Lung microvascular endothelial cell (primary cell): ENCODE results near the gene CRAMP1. TPM values are rescaled to one million over a fixed set of nuclear protein-coding genes. Genes with fewer than 3 reads are reported as not detected.
A peak's percentile ranks its signal among the peaks of the same experiment; 100 is the strongest.
"Not testable (repeated sequence)": the region's sequence is repeated elsewhere in the genome, so short reads cannot be mapped to it uniquely, and the experiment has no call there.

Experiments
- DNase-seq, 2 donors: peaks; one replicate each; pipeline versions ENCODE4 v3.0.0 to v3.0.0-alpha.2; 2010; ENCODE audit warnings: low read depth in 2 of 2
- total RNA-seq: library from RNA; depleted of rRNA; stranded (reverse); fragments of >200 nt; gene quantifications from 2 replicates; pipeline ENCODE4 v1.2.1, GENCODE V29; 2014

The CRAMP1 gene
- total RNA-seq, 1 donor from 2014 or later, result 9.5 TPM

DNA sequence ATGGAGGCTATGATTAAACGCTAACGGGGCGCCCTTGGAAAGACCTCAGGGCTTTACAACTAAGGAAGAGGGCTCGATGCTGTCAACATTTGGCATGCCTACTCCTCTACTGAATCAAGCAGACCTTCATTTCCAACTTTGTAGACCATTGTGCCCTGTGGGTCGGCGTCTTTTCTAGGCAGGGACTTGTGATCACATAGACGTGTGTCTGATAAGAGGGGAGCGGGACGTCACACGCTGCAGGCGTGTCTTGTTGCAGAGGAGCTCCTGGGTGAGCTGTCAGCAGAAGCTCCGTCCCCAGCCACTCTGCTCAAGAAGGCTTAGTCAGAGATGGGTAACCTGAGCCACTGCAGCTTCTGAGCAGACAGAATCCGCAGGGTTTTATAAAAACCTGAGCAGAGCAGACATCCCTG lies 96.6 kb downstream of the CRAMP1 start:
- no peak for DNase-seq

DNA sequence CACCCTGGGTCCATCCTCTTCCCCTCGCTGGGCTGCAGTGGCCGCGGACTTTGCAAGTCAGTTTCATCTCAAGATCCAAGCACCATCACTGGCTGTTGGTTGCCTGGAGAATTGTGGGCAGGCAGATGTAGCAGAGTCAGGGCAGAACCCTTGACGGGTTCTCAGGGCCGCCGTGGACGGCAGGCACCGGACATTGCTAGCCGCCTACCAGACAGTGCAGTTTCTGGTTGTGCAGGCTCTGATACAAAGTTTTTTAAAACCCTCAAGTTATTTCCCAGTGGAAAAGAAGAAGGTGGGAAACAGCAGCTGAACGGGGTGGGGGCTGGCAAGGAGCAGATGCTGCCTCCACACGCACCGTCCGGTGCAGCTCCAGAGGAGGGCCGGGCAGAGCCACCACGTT lies 97.2 kb downstream of the CRAMP1 start:
- no peak for DNase-seq

DNA sequence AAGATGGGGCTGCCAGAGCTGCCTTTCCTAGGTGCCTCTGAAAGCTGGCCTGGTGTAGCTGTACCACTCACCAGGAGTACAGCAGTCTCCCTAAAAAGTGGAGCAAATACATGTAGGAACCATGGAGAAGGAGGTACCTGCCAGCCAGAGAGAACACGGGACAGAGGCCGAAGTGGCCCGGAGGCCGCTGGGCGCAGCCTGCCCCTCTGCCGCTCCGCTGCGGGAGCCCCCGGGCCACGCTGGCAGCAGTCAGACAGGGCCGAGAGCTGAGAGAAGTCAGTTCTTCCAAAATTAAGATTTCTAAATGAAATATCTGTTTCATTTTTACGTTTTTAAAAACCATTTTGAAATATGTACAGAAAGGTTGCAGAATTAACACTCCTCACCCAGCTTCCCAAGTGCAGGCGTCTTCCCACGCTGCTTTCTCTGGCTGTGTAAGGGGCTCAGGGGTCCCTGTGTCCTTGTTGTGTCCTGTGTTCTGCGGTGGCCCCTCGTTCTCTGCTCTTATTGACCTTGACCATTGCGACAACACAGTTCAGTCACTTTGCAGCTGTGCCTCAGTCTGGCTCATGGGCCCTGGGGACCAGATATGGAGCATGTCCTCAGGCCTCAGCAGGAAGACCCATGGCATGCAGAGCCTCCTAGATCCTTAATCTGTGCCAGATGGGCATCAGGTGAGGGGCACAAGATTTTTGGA lies 98.8 kb downstream of the CRAMP1 start:
- DNase-seq, result no peak

DNA sequence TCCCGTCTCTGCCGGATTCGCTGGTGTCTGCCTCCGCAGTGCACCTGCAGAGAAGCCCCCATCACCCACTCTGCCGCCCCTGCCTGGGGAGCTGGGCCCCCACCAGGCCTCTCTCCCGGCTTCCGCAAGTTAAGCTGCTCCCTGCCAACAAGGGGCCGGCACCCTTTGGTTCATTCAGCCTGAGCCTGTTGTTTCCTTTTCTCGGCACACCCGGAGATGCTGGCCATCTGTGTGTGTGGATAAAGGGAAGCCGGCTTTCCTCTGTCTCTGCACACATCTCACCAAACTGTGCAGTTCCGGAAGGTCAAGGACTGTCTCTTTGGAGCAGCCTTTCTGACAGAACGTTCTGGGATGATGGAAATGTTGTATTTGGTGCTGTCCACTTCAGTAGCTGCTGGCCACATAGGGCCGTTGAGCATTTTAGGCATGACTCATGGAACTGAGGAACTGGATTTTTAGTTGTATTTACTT lies 100.7 kb downstream of the CRAMP1 start:
- peak; percentile 59 to 69 for DNase-seq

DNA sequence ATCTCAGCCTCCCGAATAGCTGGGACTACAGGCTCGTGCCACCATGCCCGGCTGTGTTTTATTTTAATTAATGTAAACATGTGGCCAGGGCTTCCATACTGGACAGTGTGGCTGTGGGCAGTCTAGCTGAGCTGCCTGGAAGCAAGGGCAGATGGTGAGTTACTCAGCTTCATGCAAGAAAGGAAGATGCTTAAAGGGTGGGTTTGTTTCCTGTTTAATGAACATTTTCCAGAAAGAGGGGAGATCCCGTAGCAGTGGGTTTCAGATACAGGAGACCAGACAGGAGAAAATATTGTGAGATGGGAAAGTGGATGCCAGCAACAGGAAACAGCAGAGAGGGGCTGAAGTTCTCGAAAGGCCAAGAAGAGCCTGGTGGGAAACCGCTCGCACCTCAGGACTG lies 101.2 kb downstream of the CRAMP1 start:
- DNase-seq, result no peak

DNA sequence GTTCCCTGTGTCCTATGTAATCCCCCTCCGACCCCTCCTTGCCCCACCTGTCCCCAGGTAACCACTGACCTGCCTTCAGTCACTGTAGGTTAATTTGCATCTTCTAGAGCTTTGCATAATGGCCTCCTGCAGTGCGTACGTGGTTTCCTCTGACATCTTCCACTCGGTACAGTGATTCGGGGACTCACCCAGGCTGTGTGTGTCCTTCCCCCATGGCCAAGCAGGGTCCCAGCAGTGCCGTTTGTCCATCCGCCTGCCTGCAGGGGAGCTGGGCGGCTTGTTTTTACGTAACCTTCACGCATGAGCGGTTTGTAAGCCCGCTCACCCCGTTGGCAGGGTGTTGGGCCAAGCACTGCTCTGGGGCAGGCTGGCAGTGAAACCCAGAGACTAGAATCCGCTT lies 101.8 kb downstream of the CRAMP1 start:
- no peak for DNase-seq

DNA sequence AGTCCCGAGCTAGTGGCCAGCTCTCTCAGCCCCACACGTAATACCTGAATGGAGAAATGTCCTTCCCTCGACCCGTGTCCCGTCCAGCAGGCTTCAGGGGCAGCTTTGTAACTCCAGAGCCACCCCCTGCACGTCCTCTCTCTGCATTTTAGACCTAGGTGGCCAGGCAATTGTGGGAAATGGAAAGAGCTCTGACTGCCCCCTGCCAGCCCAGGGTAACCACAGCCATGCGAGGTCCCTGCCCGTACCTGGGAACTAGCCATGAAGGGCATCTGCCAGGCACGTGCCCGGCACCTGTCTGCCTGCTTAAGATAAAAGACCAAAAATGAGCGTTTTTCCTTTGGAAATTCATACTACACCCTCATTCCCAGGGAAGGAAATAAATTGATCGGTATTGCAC lies 103.1 kb downstream of the CRAMP1 start:
- no peak for DNase-seq

DNA sequence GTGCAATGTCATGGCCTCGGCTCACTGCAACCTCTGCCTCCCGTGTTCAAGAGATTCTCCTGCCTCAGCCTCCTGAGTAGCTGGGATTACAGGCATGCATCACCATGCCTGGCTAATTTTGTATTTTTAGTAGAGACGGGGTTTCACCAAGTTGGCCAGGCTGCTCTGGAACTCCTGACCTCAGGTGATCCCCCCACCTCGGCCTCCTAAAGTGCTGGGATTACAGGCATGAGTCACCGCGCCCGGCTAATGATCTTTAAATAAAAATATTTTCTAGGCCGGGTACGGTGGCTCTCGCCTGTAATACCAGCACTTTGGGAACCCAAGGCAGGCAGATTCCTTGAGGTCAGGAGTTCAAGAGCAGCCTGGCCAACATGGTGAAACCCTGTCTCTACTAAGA lies 106.1 kb downstream of the CRAMP1 start:
- not testable (repeated sequence) for DNase-seq

DNA sequence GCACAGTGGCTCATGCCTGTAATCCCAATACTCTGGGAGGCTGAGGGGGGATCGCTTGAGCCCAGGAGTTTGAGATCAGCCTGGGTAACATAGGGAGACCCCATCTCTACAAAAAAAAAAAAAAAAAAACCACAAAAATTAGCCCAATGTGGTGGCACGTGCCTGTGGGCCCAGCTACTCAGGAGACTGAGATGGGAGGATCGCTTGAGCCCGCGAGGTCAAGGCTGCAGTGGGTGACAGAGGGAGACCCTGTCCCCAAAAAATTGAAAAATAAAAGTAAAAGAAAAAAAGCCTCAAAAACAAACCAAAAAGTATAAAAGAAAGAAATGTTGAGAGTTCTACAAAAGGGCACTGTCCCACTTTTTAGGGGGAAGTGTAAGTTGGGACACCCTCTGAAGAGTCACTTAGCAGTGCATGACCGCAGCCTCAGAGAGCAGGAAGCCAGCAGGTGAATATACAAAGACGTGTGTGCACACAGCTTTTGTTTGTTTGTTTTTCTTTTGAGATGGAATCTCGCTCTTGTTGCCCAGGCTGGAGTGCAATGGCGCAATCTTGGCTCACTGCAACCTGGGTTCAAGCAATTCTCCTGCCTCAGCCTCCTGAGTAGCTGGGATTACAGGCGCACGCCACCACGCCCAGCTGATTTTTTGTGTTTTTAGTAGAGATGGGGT lies 107.5 kb downstream of the CRAMP1 start:
- not testable (repeated sequence) for DNase-seq

DNA sequence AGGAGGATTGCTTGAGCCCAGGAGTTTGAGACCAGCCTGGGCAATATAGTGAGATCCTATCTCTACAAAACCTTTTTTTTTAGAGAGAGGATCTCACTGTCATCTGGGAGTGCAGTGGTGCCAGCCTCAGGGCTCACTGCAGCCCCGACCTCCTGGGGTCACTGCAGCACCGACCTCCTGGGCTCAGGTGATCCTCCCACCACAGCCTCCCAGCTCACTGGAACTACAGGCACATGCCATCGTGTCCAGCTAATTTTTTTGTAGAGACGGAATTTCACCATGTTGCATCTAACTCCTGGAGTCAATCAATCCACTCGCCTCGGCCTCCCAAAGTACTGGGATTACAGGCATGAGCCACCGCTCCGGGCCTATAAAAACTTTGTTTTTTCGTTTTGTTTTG lies 109.2 kb downstream of the CRAMP1 start:
- no peak for DNase-seq

DNA sequence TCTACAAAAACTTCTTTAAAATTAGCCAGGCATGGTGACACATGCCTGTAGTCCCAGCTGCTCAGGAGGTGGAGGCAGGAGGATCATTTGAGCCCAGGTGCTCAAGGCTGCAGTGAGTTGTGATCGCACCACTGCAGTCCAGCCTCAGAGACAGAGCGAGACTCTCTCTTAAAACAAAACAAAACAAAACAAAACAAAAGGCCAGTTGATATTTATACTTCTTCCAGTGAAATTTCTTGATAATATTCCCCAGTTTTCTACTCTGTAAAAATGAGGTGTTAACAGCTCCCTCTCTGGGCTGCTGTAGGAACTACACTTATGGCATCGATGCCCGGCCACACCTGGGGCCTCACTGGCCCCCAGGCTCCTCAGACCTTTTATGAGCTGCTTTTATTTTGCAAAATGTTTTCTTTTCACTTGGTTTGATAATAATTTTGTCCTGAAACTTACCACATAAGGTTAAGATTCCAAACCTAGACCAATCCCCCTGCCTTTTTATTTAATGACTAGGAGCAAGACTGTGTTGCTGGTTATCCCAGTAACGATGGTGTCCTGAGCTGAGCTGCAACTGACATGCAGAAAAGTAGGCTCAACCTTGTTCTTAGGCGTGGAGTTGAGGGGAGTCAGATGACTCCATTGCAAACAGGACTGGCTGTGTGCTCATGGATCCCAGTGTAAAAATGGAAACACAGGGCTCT lies 111.4 kb downstream of the CRAMP1 start:
- peak; percentile 52 to 64 for DNase-seq

DNA sequence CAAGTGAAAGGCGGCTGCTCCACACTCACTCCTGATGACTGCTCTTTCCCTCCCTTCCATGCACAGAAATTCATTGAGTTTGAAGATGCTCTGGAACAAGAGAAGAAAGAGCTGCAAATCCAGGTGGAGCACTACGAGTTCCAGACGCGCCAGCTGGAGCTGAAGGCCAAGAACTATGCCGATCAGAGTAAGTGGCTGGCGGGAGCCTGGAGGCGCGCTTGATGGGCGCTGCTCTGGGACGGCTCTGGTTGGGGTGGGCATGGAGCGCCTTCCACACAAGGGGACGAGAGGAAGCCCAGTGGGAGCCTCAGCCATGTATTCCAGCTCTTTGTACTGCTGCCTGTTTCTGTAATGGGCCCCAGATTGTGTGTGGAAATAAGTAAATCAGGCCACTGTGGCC lies 112.3 kb downstream of the CRAMP1 start:
- DNase-seq, result no peak

DNA sequence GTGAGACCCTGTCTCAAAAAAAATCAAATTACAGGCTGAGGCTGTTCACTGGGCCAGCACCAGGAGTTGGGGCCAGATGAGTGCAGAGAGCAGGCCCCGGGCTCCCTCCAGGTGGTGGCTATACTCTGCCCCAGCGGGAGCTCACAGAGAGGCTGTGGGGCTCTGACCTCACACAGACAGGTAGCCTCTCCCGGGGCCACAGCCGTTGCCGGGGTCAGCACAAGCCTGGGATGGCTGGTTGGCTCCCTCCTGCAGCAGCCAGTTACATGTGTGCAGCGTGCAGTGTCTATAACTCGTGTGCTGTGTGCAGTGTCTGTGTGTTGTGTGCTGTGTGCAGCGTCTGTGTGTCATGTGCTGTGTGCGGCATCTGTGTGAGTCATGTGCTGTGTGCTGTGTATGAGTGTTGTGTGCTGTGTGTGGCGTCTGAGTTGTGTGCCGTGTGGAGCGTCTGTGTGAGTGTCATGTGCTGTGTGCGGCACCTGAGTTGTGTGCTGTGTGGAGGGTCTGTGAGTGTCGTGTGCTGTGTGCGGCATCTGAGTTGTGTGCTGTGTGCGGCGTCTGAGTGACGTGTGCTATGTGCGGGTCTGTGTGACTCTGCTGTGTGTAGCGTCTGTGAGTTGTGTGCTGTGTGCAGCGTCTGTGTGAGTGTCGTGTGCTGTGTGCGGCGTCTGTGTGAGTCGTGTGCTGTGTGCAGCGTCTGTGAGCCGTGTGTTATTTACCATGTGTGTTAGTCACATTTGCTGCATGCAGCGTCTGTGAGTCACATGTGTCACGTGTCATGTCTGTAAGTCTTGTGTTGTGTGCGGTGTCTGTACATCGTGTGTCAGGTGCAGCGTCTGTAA lies 114.7 kb downstream of the CRAMP1 start:
- DNase-seq, result no peak

Other genes starting within 250 kb of the CRAMP1 start
- 3.9 and 5.6 TPM in 2 replicates for gene UNKL, start 197.7 kb upstream of the CRAMP1 start, total RNA-seq
- gene UQCC4, start 191.6 kb upstream of the CRAMP1 start, total RNA-seq, result 12.9 and 18.5 TPM in 2 replicates
- not detected in 2 replicates for gene PERCC1, start 181.3 kb upstream of the CRAMP1 start, total RNA-seq
- under 0.01 and 0.40 TPM in 2 replicates for gene CCDC154, start 167.8 kb upstream of the CRAMP1 start, total RNA-seq
- 62.5 and 69.8 TPM in 2 replicates for gene CLCN7, start 137.3 kb upstream of the CRAMP1 start, total RNA-seq
- gene PTX4, start 123.4 kb upstream of the CRAMP1 start, total RNA-seq, result under 0.01 TPM in 1 of 2 replicates, not detected in the other
- 10.2 and 17.9 TPM in 2 replicates for gene TELO2, start 119.0 kb upstream of the CRAMP1 start, total RNA-seq
- 89.6 and 101 TPM in 2 replicates for gene TMEM204, start 78.7 kb upstream of the CRAMP1 start, total RNA-seq
- 10.7 and 17.5 TPM in 2 replicates for gene IFT140, start 288 bp upstream of the CRAMP1 start, total RNA-seq
- 33.1 and 48.4 TPM in 2 replicates for gene JPT2, start 65.9 kb downstream of the CRAMP1 start, total RNA-seq
- 12.4 and 22.0 TPM in 2 replicates for gene MAPK8IP3, start 93.8 kb downstream of the CRAMP1 start, total RNA-seq
- 32.3 and 47.4 TPM in 2 replicates for gene NME3, start 159.2 kb downstream of the CRAMP1 start, total RNA-seq
- 2.4 and 4.0 TPM in 2 replicates for gene EME2, start 160.4 kb downstream of the CRAMP1 start, total RNA-seq
- 50.4 and 57.1 TPM in 2 replicates for gene MRPS34, start 160.8 kb downstream of the CRAMP1 start, total RNA-seq
- gene SPSB3, start 170.2 kb downstream of the CRAMP1 start, total RNA-seq, result 32.7 and 49.8 TPM in 2 replicates
- 56.7 and 57.3 TPM in 2 replicates for gene NUBP2, start 170.6 kb downstream of the CRAMP1 start, total RNA-seq
- not detected in 2 replicates for gene IGFALS, start 181.3 kb downstream of the CRAMP1 start, total RNA-seq
- 58.2 and 71.8 TPM in 2 replicates for gene HAGH, start 214.5 kb downstream of the CRAMP1 start, total RNA-seq
- gene FAHD1, start 214.8 kb downstream of the CRAMP1 start, total RNA-seq, result 74.3 and 81.7 TPM in 2 replicates